GM12878 (cell line): ENCODE data around the gene AP2S1. TPM values are rescaled to one million over a fixed set of nuclear protein-coding genes. Genes with fewer than 3 reads are reported as not detected.

Experiments used
- CTCF ChIP-seq, 3 experiments: IDR thresholded peaks in 2 of 3; conservative IDR thresholded peaks in 1 of 3; 2 replicates each; pipeline ENCODE4 v1.5.1; 2011; ENCODE audit warnings: low read depth in 3 of 3, low read length in 3 of 3, mild to moderate bottlenecking in 3 of 3, control low read depth in 2 of 3, moderate library complexity in 2 of 3, inconsistent platforms in 1 of 3, mixed read lengths in 1 of 3; ENCODE audit not compliant: control insufficient read depth in 2 of 3, insufficient read depth in 1 of 3; ENCODE audit errors: extremely low read depth in 1 of 3
- CUX1 ChIP-seq: IDR thresholded peaks from 2 replicates; pipeline ENCODE4 v1.6.1; 2012; ENCODE audit warnings: improper control_type of control experiment, low read depth, low read length; ENCODE audit not compliant: insufficient replicate concordance
- E2F8 ChIP-seq: fragments of 450-650 bp; IDR thresholded peaks from 2 replicates; pipeline ENCODE4 v1.6.1; 2018; ENCODE audit warnings: mild to moderate bottlenecking, low read depth, moderate library complexity; ENCODE audit not compliant: partially characterized antibody
- ELK1 ChIP-seq: IDR thresholded peaks from 2 replicates; pipeline ENCODE4 v1.6.1; 2012; ENCODE audit warnings: low read depth, low read length, improper control_type of control experiment
- NBN ChIP-seq: fragments of 450-650 bp; IDR thresholded peaks from 2 replicates; pipeline ENCODE4 v1.6.1; 2016
- NFYB ChIP-seq: IDR thresholded peaks from 2 replicates; pipeline ENCODE4 v1.6.1; 2011; ENCODE audit warnings: low read depth, mild to moderate bottlenecking, low read length, improper control_type of control experiment, moderate library complexity; ENCODE audit not compliant: insufficient read depth
- RELB ChIP-seq: fragments of 450-650 bp; IDR thresholded peaks from 2 replicates; pipeline ENCODE4 v1.6.1; 2017; ENCODE audit warnings: low read depth, mild to moderate bottlenecking, moderate library complexity
- SMC3 ChIP-seq: IDR thresholded peaks from 2 replicates; pipeline ENCODE4 v1.6.1; 2011; ENCODE audit warnings: low read length, improper control_type of control experiment, borderline replicate concordance
- SPI1 ChIP-seq: IDR thresholded peaks from 2 replicates; pipeline ENCODE4 v1.6.1; 2011; ENCODE audit warnings: low read depth, mild to moderate bottlenecking, low read length, moderate library complexity, borderline replicate concordance; ENCODE audit not compliant: insufficient read depth
- ZBTB4 ChIP-seq: fragments of 450-650 bp; formaldehyde crosslinking; IDR thresholded peaks from 2 replicates; pipeline ENCODE4 v1.4.0; 2022; ENCODE audit warnings: mild to moderate bottlenecking, moderate library complexity
- polyA plus RNA-seq, 11 experiments: library from polyadenylated mRNA; depleted of rRNA in 4 of 11; unstranded in 6 of 11; stranded (reverse) in 5 of 11; fragments of >200 nt; fragmentation: Nextera tagmentation in 4 of 11; fragmentation: Illumina TruSeq in 1 of 11; extraction: Ambion mirVana in 4 of 11; extraction: Trizol in 1 of 11; gene quantifications; 1 replicate in 1 of 11; 2 replicates in 10 of 11; pipeline versions ENCODE4 v1.2.1 to v1.2.3, GENCODE V29; 2011 to 2016; ENCODE audit warnings: inconsistent platforms in 2 of 11, missing spikeins in 2 of 11, low read depth in 1 of 11
- total RNA-seq, 4 experiments: library from RNA; depleted of rRNA in 3 of 4; stranded (reverse); fragments of >200 nt in 3 of 4; fragmentation: Illumina TruSeq in 1 of 4; extraction: Trizol in 1 of 4; gene quantifications; 2 replicates each; pipeline versions ENCODE4 v1.2.1 to v1.2.3, GENCODE V29; 2013 to 2021

The AP2S1 gene
- total and polyA plus RNA-seq, 10 of the 15 experiments (the other 5 are each of a cell fraction or from before 2014, with no cell fraction given): 10.8 to 239 (median 104) TPM

GRCh38 chr19:46788262-46788967, 62.2 kb downstream of the AP2S1 start, which contains the start of gene SLC1A5 (continued):
- TF ChIP-seq E2F8 (peak; percentile 91), NBN (0 out of 2 replicates have a peak, but pooled peaks have one; percentile 33), ZBTB4 (CRISPR knock-in tag) (no peak), SMC3 (no peak), RELB (peak; percentile 49; the same call in 1 of the 2 replicates), CTCF (IDR thresholded peaks at IDR 0.05 in 2 of 3, conservative IDR thresholded peaks at IDR 0.05 in 1 of 3; ENCODE audit: control insufficient read depth in 2 of 3, extremely low read depth in 1 of 3, insufficient read depth in 1 of 3, low read depth in 3 of 3, low read length in 3 of 3) (no peak), SPI1 (0 out of 2 replicates have a peak, but pooled peaks have one; percentile 8), ELK1 (0 out of 2 replicates have a peak, but pooled peaks have one; percentile 58), NFYB (peak; percentile 88), CUX1 (no peak)
